GM12878 (cell line): ENCODE data around the gene FAM89B. TPM values are rescaled to one million over a fixed set of nuclear protein-coding genes. Genes with fewer than 3 reads are reported as not detected.

ENCODE experiments used
- ATAC-seq: fragments of 200-7000 bp; cut with Tn5 transposase; 3 replicates; pipeline ENCODE4 v1.9.1; 2020; ENCODE audit warnings: mild to moderate bottlenecking, moderate library complexity
- BruUV-seq: library from RNA; stranded (reverse); fragments of 400-500 nt; replicated peaks from 2 replicates; lab custom pipeline; 2021; lab: Mats Ljungman, UMichigan
- CTCF ChIA-PET: fragments of 300-600 bp; sonication (Branson Sonifier 250); formaldehyde crosslinking; extraction: SDS; loops from one replicate; lab custom pipeline; 2021; ENCODE audit warnings: inconsistent platforms; lab: Yijun Ruan, JAX
- POLR2A ChIA-PET: fragments of 350-600 bp; formaldehyde crosslinking; extraction: SDS; loops from one replicate; lab custom pipeline; 2021; ENCODE audit warnings: inconsistent platforms; lab: Charles Lee
- RAD21 ChIA-PET: fragments of 300-600 bp; sonication (Branson Sonifier 250); formaldehyde crosslinking; loops from one replicate; lab custom pipeline; 2023; ENCODE audit warnings: antibody characterized with exemption; ENCODE audit not compliant: unreplicated experiment; lab: Charles Lee
- SMC1A ChIA-PET: fragments of 300-600 bp; sonication (Branson Sonifier 250); formaldehyde crosslinking; loops from one replicate; lab custom pipeline; 2023; ENCODE audit not compliant: unreplicated experiment, uncharacterized antibody; lab: Charles Lee
- DNase-seq: peaks from one replicate; pipeline ENCODE4 v3.0.0-alpha.2; 2011; ENCODE audit warnings: low read depth, low spot score
- FAIRE-seq: peaks from 3 replicates; lab custom pipeline; 2011; peaks lifted over from hg19 to GRCh38; lab: Jason Lieb, UNC
- H2AFZ ChIP-seq: 2 replicates; pipeline ENCODE4 v1.6.0; 2011; ENCODE audit warnings: low read depth, low read length, control low read depth; ENCODE audit not compliant: control insufficient read depth
- H3K27ac ChIP-seq: 2 replicates; pipeline ENCODE4 v1.5.1; 2011; ENCODE audit warnings: control low read depth; ENCODE audit not compliant: control insufficient read depth, insufficient read depth
- H3K27me3 ChIP-seq, 2 experiments: replicated peaks in 1 of 2; 2 replicates each; pipeline versions ENCODE4 v1.6.0 to v1.6.1; 2011; ENCODE audit warnings: low read length in 1 of 2; ENCODE audit not compliant: control insufficient read depth in 2 of 2, insufficient read depth in 2 of 2
- H3K36me3 ChIP-seq, 2 experiments: 2 replicates each; pipeline ENCODE4 v1.5.1; 2011; ENCODE audit warnings: low read length in 1 of 2; ENCODE audit not compliant: control insufficient read depth in 2 of 2, insufficient read depth in 2 of 2
- H3K4me1 ChIP-seq: 2 replicates; pipeline ENCODE4 v1.6.1; 2011; ENCODE audit warnings: mild to moderate bottlenecking, low read length, moderate library complexity, mixed read lengths; ENCODE audit not compliant: control insufficient read depth, insufficient read depth
- H3K4me2 ChIP-seq: 2 replicates; pipeline ENCODE4 v1.6.0; 2011; ENCODE audit warnings: control low read depth; ENCODE audit not compliant: control insufficient read depth, insufficient read depth
- H3K4me3 ChIP-seq: fragments of 200-600 bp; sonication (generic); 2 replicates; pipeline ENCODE4 v1.5.1; 2016
- H3K79me2 ChIP-seq: 2 replicates; pipeline ENCODE4 v1.6.0; 2011; ENCODE audit warnings: low read length; ENCODE audit not compliant: control insufficient read depth, insufficient read depth
- H3K9ac ChIP-seq: 2 replicates; pipeline ENCODE4 v1.8.0; 2011; ENCODE audit warnings: low read length, control low read depth, mixed read lengths; ENCODE audit not compliant: control insufficient read depth, insufficient read depth
- H3K9me3 ChIP-seq: replicated peaks from 3 replicates; pipeline ENCODE4 v1.5.1; 2011; ENCODE audit warnings: mild to moderate bottlenecking, low read length; ENCODE audit not compliant: control insufficient read depth, insufficient read depth
- H4K20me1 ChIP-seq: 2 replicates; pipeline ENCODE4 v1.6.0; 2011; ENCODE audit not compliant: control insufficient read depth, insufficient read depth
- ATF7 ChIP-seq: fragments of 450-650 bp; IDR thresholded peaks from 2 replicates; pipeline ENCODE4 v1.6.1; 2016; ENCODE audit warnings: low read depth, mild to moderate bottlenecking
- CBFB ChIP-seq: IDR thresholded peaks from 2 replicates; pipeline ENCODE4 v1.6.1; 2016; ENCODE audit warnings: antibody characterized with exemption, low read depth
- CHD1 ChIP-seq: IDR thresholded peaks from 2 replicates; pipeline ENCODE4 v1.6.1; 2012; ENCODE audit warnings: low read depth, low read length, improper control_type of control experiment
- CHD2 ChIP-seq: IDR thresholded peaks from 2 replicates; pipeline ENCODE4 v1.6.1; 2011; ENCODE audit warnings: low read depth, low read length, improper control_type of control experiment, borderline replicate concordance
- EP300 ChIP-seq, 2 experiments: fragments of 150-350 bp in 1 of 2; IDR thresholded peaks; 2 replicates each; pipeline ENCODE4 v1.6.1; 2011 to 2012; ENCODE audit warnings: low read depth in 2 of 2, low read length in 2 of 2, borderline replicate concordance in 1 of 2, improper control_type of control experiment in 1 of 2, inconsistent platforms in 1 of 2; ENCODE audit not compliant: control insufficient read depth in 1 of 2
- IKZF2 ChIP-seq, 2 experiments: fragments of 450-650 bp; IDR thresholded peaks; 2 replicates each; pipeline ENCODE4 v1.6.1; 2017; ENCODE audit warnings: mild to moderate bottlenecking in 2 of 2, moderate library complexity in 2 of 2
- IRF3 ChIP-seq: fragments of 450-650 bp; IDR thresholded peaks from 2 replicates; pipeline ENCODE4 v1.6.1; 2014; ENCODE audit warnings: mild to moderate bottlenecking
- JUNB ChIP-seq: IDR thresholded peaks from 2 replicates; pipeline ENCODE4 v1.6.1; 2016; ENCODE audit warnings: antibody characterized with exemption, mild to moderate bottlenecking
- KAT2A ChIP-seq: conservative IDR thresholded peaks from 2 replicates; pipeline ENCODE4 v1.6.1; 2011; ENCODE audit warnings: low read depth, low read length; ENCODE audit not compliant: control insufficient read depth
- LARP7 ChIP-seq: fragments of 450-650 bp; IDR thresholded peaks from 2 replicates; pipeline ENCODE4 v1.6.1; 2017; ENCODE audit warnings: mild to moderate bottlenecking
- MAX ChIP-seq: IDR thresholded peaks from 2 replicates; pipeline ENCODE4 v1.6.1; 2012; ENCODE audit warnings: low read depth, low read length, improper control_type of control experiment
- MLLT1 ChIP-seq: fragments of 450-650 bp; IDR thresholded peaks from 2 replicates; pipeline ENCODE4 v1.6.1; 2016; ENCODE audit warnings: mild to moderate bottlenecking
- NBN ChIP-seq: fragments of 450-650 bp; IDR thresholded peaks from 2 replicates; pipeline ENCODE4 v1.6.1; 2016
- NFXL1 ChIP-seq: fragments of 450-650 bp; IDR thresholded peaks from 2 replicates; pipeline ENCODE4 v1.6.1; 2017; ENCODE audit warnings: antibody characterized with exemption, mild to moderate bottlenecking, borderline replicate concordance
- NFYA ChIP-seq: IDR thresholded peaks from 2 replicates; pipeline ENCODE4 v1.6.1; 2011; ENCODE audit warnings: low read depth, mild to moderate bottlenecking, low read length, improper control_type of control experiment, borderline replicate concordance
- NRF1 ChIP-seq: conservative IDR thresholded peaks from 2 replicates; pipeline ENCODE4 v1.6.1; 2011; ENCODE audit warnings: mild to moderate bottlenecking, low read depth, low read length, improper control_type of control experiment
- PBX3 ChIP-seq: IDR thresholded peaks from 2 replicates; pipeline ENCODE4 v1.6.1; 2011; ENCODE audit warnings: mild to moderate bottlenecking, low read depth, low read length, moderate library complexity; ENCODE audit not compliant: insufficient replicate concordance
- SREBF1 ChIP-seq: IDR thresholded peaks from 2 replicates; pipeline ENCODE4 v1.6.1; 2012; ENCODE audit warnings: mild to moderate bottlenecking, low read length
- WGBS: methylation state at CpG from one replicate; pipeline ENCODE4 v1.1.6; 2016; ENCODE audit warnings: low lambda C conversion rate; ENCODE audit not compliant: insufficient replicate concordance, insufficient coverage; ENCODE audit errors: missing lambda C conversion rate; 5-methylcytosine and 5-hydroxymethylcytosine counted together
- in situ Hi-C: fragments of 300-500 bp; cut with MboI; formaldehyde crosslinking; loops from 9 replicates; pipeline ENCODE4 v1.14.3; 2018; ENCODE audit warnings: mixed read lengths
- intact Hi-C: fragments of 100-400 bp; cut with micrococcal nuclease; formaldehyde crosslinking; loops from one replicate; pipeline ENCODE4 v1.14.2; 2022; ENCODE audit not compliant: unreplicated experiment
- polyA plus RNA-seq, 11 experiments: library from polyadenylated mRNA; depleted of rRNA in 4 of 11; unstranded in 6 of 11; stranded (reverse) in 5 of 11; fragments of >200 nt; fragmentation: Nextera tagmentation in 4 of 11; fragmentation: Illumina TruSeq in 1 of 11; extraction: Ambion mirVana in 4 of 11; extraction: Trizol in 1 of 11; gene quantifications; 1 replicate in 1 of 11; 2 replicates in 10 of 11; pipeline versions ENCODE4 v1.2.1 to v1.2.3, GENCODE V29; 2011 to 2016; ENCODE audit warnings: inconsistent platforms in 2 of 11, missing spikeins in 2 of 11, low read depth in 1 of 11
- total RNA-seq, 4 experiments: library from RNA; depleted of rRNA in 3 of 4; stranded (reverse); fragments of >200 nt in 3 of 4; fragmentation: Illumina TruSeq in 1 of 4; extraction: Trizol in 1 of 4; gene quantifications; 2 replicates each; pipeline versions ENCODE4 v1.2.1 to v1.2.3, GENCODE V29; 2013 to 2021

Gene FAM89B
- total and polyA plus RNA-seq, 10 of the 15 experiments (the other 5 are each of a cell fraction or from before 2014, with no cell fraction given) = 0.34 to 36.7 (median 9.8) TPM

GRCh38 chr11:65569973-65570918, 2.1 kb upstream of the FAM89B start, which contains the start of gene ZNRD2:
TSS of gene ZNRD2 (plus strand) at chr11:65570477. CDS start at chr11:65570492, 15 bp downstream.
- no peaks in the 10 kb centered on the region for H3K9me3 ChIP-seq
- H4K20me1 ChIP-seq = no peaks in the 10 kb centered on the region
- DNase-seq (peak; percentile 97), ATAC-seq (peak; percentile 77), FAIRE-seq (peak; percentile 99)
- in situ Hi-C loops = no loop called here
- peak within 1 kb of the TSS; percentile 76 for H3K27ac ChIP-seq
- H3K4me1 ChIP-seq = peaks cover 33% of the 10 kb centered on the region
- H3K36me3 ChIP-seq = no peaks in the 10 kb centered on the region; a peak in 1 of 4 replicates
- BruUV-seq = no TSS peak
- intact Hi-C loops = loop anchor here (1.0 to 5.0 kb wide), 3 partner anchors 29 to 153 kb away; partner anchors contain the start of gene PCNX3
- no peaks in the 10 kb centered on the region for H3K27me3 ChIP-seq
- peak within 1 kb of the TSS; percentile 84 for H3K4me3 ChIP-seq
- SMC1A ChIA-PET = interaction anchor here (1.0 to 4.8 kb wide), 6 partner anchors 17 to 68 kb away, joined by 3 to 48 read pairs (median 5); partner anchors contain the start of genes PCNX3 and SIPA1
- under 1% methylated on average over 87 of the region's 89 CpGs for WGBS
- POLR2A ChIA-PET = interaction anchor here (0.8 to 4.7 kb wide), 15 partner anchors 11 to 98 kb away, joined by 3 to 66 read pairs (median 4); partner anchors contain the start of genes PCNX3, SCYL1 and SIPA1
- CTCF ChIA-PET = interaction anchor here (0.7 to 5.5 kb wide), 14 partner anchors 9 to 290 kb away, joined by 3 to 89 read pairs (median 4); partner anchors contain the start of genes MUS81 and PCNX3
- H3K79me2 ChIP-seq = peaks cover 51% of the 10 kb centered on the region
- H3K4me2 ChIP-seq = peak within 1 kb of the TSS; percentile 94
- H3K9ac ChIP-seq = peak within 1 kb of the TSS; percentile 87
- H2AFZ ChIP-seq = peak within 1 kb of the TSS; percentile 90
- RAD21 ChIA-PET = interaction anchor here (0.8 to 6.1 kb wide), 13 partner anchors 11 to 308 kb away, joined by 3 to 58 read pairs (median 4); partner anchors contain the start of genes MAP3K11, PCNX3, POLA2 and SIPA1
- TF ChIP-seq JUNB (peak; percentile 24; the same call in 1 of the 2 replicates), CHD1 (no peak; the same call in 1 of the 2 replicates), NBN (peak; percentile 98), IKZF2 (IDR thresholded peaks at IDR 0.05) (peak; percentile 49 to 80; a peak in 2 of 4 replicates), MAX (peak; percentile 65), NFYA (no peak), ATF7 (peak; percentile 84), EP300 (IDR thresholded peaks at IDR 0.05; ENCODE audit: borderline replicate concordance in 1 of 2, control insufficient read depth in 1 of 2, low read depth in 2 of 2, low read length in 2 of 2) (peak in 1 of 2 experiments; percentile 22; a peak in 2 of 4 replicates), CHD2 (peak; percentile 69; the same call in 1 of the 2 replicates), NRF1 (peak; percentile 78), NFXL1 (no peak), KAT2A (no peak), LARP7 (peak; percentile 65), MLLT1 (0 out of 2 replicates have a peak, but pooled peaks have one; percentile 14), IRF3 (peak; percentile 49; the same call in 1 of the 2 replicates), CBFB (0 out of 2 replicates have a peak, but pooled peaks have one; percentile 57), SREBF1 (0 out of 2 replicates have a peak, but pooled peaks have one; percentile 37), PBX3 (peak; percentile 83)
